GM19397 (cell line): ENCODE results near the gene SLCO4A1.
"Not testable (repeated sequence)": the region's sequence is repeated elsewhere in the genome, so short reads cannot be mapped to it uniquely, and the experiment has no call there.

ENCODE experiments used
- ATAC-seq: cut with Tn5 transposase; IDR thresholded peaks from one replicate; pipeline ENCODE4 v1.9.1; 2021; ENCODE audit warnings: mild to moderate bottlenecking, moderate library complexity; ENCODE audit not compliant: unreplicated experiment

The SLCO4A1 gene

DNA sequence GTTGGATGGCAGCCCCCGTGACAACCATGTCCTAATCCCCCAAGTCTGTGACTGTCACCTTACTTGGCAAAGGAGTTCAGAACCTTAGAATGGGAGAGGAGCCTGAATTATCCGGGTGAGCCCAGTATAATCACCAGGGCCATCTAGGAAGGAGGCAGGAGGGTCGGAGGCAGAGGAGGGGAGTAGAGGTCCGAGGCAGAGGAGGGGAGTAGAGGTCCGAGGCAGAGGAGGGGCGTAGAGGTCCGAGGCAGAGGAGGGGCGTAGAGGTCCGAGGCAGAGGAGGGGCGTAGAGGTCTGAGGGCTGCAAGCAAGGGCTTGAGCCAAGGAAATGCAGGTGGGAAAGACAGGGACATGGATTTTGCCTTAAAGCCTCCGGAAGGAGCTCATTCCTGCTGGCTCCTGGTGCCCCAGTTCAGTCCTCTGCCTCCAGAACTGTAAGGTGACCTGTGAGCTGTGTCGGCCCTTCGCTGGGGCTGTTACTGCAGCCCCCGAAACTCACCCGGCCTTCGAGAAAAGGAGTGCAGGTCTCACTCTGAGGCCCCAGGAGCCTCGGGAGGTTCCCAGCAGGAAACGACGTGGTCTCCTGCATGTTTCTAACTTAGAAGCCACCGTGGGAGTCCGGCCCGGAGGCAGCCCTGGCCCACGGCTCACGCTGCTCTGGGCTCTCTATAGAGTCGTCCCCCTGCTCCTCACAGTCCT, 20.0 kb upstream of the SLCO4A1 start:
- ATAC-seq, result no peak

DNA sequence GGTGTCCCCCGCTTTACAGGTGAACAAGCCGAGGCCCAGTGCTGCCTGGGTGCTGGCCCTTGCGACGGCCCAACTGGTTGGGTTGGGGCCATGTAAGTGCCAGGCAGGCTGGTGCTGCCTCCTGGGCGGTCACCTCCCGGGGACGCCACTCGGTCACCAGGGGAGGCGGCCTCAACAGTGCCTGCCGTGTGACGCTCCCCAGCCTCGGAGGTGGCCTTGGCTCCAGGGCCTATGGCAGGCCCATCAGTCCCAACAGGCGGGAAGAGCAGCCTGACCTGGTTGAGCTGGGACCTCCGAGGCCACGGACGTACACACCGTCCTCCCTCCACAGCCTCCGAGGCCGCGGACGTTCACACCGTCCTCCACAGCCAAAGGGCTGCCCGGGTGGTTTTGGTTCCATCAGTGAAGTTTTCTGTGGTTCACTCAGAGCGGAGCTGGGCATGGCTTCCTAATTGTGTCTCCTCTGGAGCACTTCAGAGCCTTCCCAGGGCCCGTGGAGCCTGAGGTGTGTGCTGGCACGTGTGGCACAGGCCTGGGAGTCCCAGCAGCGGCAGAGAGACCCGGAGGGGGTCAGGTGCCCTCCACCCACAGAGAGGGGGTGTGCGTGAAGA, 19.3 kb upstream of the SLCO4A1 start:
- ATAC-seq, result peak; percentile 2

DNA sequence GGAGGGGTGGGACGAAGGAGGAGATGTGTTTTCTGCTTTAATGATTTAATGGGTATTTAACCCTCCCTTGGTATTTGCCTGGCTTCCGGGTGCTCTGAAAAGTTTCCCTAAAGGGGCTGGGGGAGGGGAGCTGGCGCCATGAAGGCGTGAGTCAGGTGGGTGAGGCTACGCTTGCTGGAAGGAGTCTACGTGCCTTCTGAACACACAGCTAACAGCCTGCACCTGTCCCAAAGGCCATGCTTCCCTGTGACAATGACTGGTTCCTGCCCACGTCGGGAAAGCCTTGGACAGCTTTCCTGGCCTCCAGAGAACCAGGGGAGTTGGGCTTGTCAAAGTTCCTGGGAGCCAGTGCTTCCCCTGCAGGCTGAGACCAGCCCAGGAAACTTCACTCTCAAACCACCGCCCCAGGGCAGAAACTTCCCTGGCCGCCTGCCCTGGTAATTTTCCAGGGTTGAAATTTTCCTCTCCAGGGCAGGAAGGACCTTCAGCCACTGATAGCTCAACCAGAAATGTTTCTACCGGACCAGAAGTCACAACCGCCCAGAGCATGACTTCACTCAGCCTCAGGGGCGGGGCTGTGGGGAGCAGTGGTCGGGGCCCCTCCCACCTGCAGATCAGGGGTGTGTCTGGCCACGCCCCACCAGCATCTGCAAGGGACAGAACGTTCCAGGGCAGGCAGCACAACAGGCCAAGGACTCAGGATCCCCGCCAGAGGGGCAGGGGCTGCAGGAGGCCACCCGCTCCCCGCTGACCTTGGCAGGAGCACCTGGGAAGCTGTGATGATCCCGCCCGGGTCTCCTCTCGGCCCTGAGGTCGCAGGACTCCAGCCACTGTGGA, 18.6 kb upstream of the SLCO4A1 start:
- ATAC-seq, result peak; percentile 74

DNA sequence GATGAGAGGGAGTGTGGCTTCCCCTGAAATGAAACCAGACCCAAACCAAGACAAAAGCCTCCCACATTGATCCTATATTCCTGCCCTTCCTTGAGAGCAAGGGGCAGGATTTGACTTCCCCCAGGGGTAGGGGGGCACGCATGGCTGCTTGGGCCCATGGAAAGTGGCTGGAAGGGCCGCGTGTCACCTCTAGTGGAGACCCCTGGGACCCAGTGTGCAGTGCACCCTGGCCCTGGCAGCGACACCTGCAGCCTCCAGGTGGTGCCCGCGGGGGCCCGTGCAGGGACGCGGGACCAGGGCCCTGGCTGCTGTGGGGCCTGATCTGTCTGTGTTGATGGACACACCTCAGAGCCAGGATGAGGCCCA, 18.0 kb upstream of the SLCO4A1 start:
- ATAC-seq, result peak; percentile 38

DNA sequence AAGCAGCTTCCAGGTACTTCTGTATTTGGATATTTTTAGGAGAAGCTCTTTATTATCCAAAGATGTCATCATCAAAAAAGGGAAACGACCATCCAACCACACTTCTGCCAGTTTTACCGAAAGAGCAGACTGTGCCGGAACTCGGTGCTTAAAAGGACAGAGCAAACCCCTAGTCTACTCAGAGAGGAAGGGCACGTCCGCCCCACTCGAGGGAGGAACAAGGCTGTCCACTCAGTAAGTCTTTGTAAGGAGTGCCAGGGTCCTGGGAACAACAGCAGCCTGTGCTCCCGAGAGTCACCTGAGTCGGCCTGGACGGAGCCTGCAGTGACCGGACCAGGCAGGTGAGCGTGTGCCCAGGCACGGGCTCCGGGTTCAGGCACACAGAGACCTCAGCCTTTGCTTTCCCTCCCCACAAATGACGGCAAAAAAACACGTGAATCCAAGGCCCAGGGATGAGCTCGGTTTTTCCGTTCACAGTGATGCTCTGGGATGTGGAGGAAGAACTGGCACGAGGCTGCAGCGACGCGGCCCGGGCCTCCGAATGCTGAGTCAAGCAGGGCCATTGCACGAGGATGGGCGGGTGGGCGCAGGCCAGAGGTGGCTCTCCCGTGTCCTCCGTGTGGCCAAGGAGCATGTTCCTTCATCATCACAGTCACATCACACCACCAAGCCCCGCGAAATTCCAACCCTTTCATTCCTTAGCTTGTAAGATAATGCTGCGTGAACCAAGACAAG, 17.4 kb upstream of the SLCO4A1 start:
- ATAC-seq, result no peak

DNA sequence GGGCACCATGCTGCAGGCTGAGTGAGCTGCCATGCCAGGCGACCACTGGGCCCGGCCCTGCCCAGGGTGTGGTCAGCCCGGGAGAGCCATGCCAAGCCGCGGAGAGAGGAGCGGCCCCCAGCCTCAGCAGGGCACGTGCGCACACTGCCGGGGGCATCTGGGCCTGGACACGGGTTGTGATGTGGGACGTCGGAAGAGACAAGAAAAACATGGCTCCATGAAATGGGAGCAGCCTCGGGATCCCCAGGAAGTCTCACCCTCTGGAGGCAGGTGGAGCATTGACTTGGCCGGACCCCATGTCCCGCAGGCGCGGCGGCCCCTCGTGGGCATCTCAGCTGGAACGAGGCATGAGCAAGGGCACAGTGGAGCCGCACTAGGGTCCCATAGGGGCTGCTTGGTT, 16.8 kb upstream of the SLCO4A1 start:
- no peak for ATAC-seq

DNA sequence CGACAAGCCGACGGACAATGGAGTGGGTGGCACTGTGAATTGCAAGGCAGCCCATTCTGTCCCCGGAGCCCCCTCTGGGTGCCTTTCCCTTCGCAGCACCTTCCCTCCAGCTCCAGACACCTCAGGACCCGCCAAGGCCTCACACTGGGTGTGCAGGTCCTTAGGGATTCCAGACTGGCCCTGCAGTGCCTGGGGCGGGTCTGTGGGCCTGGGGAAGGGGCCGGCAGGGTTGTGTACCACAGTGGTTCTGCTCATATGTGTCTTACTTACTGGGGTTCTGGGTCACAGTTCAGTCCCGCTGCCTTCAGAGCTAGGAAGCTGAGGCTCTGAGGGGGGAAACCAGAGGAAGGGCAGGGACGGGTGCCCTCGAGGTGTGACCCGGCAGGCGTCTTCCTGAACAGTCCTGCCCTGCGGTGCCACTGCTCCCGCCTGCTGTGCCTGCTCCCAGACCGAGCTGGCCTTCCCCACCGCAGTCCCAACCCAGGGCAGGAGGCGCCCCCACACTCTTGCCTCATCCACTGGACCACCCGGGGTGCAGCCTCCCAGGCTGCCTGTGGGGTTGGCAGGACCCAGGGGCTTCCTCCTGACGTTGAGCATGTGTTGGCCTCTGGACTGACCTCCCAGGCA, 16.3 kb upstream of the SLCO4A1 start:
- no peak for ATAC-seq

DNA sequence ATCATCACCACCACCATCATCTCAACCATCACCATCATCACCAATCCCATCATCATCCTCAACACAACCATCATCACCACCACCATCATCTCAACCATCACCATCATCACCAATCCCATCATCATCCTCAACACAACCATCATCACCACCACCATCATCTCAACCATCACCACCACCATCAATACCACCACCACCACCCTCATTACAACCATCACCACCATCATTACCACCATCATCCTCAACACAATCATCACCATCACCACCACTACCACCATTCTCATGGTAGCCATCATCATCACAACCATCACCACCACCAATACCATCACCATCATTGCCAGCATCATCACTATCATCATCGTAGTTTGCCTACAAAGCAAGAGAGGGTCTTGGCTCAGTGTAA, 14.9 kb upstream of the SLCO4A1 start:
- ATAC-seq, result not testable (repeated sequence)

DNA sequence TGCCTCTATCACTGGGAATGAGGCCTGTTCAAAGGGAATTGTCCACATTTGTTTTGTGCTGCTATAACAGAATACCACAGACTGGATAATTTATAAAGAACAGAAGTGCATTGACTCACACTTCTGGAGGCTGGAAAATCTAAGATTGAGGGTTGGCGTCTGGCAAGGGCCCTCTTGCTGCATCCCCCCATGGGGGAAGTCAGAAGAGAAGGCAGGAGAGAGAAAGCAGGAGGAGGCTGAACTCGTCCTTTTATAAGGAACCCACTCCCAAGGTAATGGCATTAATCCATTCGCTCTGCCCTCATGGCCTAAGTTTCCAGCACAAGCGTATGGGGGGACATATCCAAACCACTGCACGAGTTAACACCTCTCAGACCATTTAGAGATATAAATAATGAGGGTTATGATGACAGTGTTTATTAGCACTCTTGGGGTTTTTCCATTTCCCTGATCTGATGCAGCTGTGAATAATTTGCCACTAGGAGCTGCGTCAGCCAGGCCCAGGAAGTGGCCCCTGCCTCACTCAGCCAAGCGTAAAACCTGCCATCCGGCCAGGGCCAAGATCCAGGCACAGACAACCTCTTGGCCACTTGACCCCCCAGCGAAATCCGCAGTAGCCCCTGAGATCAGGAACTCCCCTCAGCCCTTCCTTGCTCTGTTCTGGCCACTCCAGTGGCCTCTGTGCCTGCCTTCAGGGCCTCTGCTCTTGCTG, 14.2 kb upstream of the SLCO4A1 start:
- ATAC-seq, result no peak

DNA sequence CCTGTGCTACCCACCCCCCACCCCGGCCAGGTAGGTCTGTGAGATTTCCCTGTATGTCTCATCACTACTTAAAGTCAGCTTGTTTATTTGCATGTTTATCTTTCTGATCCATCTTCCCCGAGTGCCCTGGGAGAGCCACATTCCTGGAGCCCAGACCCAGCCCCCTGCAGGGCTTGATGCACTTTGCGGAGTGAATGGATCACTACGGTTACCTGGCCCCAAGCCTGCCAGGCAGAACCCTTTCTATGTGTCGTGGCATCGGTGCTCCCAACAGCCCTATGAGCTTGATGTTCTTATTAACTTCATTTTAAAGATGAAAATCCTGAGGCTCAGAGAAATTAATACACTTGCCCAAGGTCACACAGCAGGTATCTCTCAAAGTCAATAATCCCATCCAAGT, 13.6 kb upstream of the SLCO4A1 start:
- no peak for ATAC-seq

DNA sequence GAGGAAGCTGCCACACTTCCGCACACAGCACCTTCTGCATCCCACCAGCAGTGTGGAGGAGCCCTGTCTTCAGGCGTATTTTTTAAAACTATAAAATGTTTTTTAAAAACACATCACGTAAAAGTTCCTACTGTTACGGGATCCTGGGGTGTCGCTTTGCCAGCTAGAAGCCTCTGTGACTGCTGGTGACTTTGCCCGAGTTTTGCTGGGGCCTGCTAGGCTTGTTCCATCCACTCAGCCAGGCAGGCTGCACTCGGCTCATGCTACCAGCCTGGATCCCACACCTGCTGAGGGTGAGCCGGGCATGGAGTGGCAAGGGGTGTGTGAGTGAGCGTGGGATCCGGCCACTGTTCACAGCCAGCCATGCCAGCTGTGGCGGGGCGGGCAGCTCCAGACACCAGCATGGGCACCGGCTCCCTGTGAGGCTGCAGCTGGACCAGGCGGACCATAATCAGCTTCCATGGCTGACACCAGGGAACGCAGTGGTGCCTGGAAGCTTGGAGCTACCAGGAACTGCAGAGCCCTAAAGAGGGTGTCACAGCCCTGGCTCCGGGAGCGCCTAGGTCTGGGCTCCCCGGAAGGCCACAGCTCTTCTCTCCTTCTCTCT, 12.3 kb upstream of the SLCO4A1 start:
- no peak for ATAC-seq

DNA sequence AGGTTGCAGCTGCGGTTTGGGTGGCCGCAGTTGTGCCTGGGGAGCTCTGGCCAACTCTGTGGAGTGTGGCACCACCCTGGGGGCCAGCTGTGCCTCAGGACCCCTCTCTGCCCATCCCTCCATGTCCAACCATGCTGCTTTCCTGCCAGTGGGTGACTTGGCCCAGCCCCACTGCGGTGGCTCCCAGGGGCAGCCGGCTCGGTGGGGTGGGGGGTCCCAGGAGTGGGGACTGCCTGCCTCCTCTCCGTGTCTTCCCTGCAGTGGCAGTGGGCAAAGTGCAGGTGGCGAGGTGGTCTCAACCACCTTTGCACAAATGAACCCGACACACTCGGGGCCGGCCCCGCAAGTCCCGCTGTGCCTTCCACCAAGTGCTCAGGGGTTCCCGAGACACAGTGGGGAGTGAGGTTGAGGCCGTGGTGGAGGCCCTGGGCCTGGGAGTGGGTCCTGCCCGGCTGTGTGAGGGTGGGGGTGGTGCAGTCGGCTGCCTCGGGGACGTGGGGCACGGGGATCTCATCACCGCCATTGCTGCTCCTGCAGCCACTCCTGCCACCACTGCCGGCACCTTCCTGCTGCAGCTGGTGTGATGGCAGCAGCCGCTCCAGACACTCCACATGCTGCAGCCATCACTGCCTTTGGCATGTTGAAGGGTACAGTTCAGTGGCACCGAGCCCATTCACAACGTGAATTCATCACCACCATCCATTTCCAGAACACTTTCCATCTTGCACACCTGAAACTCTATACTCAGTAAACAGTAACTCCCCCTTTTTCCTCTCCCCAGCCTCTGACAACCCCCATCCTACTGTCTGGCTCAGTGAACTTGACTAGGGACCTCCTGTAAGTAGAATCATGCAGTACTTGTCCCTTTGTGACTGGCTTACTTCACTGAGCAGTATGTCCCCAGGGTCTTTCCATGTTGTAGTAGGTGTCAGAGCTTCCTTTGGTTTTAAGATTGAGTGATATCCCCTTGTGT, 10.7 kb upstream of the SLCO4A1 start:
- ATAC-seq, result no peak

DNA sequence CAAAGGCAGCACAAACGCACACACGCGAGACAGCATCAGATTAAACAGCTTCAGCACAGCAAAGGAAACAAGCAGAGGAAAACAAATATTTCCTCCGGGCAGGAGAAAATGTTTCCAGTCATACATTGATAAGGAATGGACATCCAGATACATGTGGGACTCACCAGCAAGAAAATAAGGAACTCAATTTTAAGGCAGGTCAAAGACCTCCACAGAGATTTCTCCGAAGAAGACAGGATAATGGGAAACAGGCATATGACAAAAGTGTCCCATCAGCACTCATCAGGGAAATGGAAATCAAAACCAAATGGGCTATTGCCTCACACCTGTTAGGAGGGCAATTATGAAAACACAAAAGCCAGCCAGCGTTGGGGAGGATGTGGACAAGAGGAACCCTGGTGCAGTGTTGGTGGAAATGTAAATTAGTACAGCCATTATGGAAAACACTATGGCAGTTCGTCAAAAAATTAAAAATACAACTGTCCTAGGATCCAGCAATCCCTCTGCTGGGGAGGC, 9.7 kb upstream of the SLCO4A1 start:
- ATAC-seq, result no peak

DNA sequence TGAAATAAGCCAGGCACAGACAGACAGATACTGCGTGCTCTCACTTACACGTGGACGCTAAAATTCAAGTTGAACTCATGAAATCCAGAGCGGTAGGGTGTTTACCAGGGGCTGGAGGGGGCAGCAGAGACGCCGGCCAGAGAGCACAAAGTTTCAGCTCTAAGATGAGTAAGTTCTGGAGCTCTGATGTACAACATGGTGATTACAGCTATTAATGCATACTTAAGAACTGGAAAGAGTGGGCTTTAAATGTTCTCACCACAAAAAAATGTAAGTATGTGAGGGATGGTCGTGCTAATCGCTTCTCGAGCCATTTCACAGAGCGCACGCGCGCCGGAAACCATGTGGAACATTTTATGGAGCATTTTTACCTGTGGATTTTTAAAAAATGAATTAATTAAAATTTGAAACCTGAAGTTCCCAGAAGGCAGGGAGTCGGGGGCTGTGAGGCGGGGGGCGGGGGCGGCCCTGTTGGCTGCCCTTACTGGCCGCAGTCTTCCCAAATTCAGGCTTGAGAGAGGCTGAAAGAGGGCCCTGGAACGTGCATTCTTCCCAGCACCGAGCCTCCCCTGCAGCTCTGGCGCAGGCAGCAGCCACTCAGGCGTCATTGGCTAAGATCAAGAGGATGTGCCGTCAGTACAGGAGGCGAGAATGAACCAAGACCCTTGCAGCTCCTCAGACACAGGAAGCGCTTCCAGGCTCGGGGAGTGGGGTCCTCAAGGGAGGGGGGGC, 8.5 kb upstream of the SLCO4A1 start:
- ATAC-seq, result no peak

DNA sequence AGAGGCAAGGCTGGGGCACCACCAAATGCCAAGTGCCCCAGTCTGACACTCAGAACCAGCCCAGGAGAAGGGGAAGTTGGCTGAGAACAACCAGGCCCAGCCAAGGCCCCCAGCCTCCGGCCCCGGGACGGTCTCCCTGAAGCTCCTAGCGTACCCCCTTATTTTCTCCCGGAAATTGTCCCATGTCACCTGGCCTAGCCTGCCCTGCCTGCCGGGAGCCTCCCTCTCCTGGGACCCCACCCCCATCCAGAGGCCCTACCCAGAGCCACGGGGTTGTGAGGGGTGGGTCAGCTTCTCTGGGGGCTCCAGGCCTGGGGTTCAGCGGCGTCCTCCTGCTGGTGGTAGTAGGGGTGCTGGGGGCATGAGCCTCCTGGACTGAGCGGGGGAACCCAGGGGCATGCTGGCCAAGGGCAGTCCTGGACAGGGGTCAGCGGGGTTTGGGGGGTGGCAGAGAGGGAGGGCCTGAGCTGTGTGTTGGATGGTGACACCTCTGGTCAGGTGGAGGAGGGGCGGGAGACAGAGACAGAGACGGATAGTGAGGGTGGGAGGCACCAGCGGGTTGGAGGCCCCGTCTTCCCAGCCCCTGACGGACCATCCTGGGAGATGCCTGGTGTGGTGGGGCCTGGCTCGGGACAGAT, 7.9 kb upstream of the SLCO4A1 start:
- ATAC-seq, result no peak

DNA sequence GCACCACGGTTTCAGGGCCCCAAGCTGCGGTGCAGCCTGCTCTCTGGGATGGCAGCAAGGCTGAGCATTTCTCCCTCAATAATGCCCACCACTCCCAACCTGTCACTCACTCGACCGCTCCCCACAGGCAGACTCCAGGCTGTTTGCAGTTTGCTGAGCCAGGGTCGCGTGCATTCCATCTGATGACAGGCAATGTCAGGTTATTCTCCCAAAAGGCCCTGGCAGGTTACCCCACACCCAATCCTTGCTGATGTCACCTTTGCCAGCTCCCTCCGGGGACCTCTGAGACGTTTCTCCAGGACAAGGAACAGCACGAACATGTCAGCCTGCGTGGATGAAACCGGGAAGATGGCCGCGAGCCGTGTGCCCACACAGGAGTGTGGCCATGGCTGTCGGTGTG, 7.1 kb upstream of the SLCO4A1 start:
- no peak for ATAC-seq

DNA sequence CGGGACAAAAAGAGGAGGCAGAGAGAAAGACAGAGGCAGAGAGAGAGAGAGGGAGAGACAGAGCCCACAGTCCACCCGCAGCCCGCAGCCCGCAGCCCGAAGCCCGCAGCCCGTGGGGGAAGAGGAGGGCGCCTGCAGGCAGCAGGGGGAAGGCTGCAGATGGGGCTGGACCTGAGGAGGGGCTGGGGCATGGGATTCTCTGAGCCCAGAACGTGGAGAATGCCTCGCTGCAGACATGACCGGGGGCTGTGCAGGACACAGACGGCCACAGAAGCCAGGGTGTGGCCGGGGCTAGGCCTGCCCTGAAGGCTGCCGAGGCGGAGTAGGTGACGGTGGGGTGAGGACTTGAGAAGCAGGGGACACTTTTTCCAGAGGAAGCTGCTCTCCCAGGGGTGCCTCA, 6.5 kb upstream of the SLCO4A1 start:
- no peak for ATAC-seq
